Heart left ventricle (tissue), 16 donors: ENCODE measurements around the gene P2RY12. TPM values are rescaled to one million over a fixed set of nuclear protein-coding genes. Genes with fewer than 3 reads are reported as not detected.

Source experiments
- ATAC-seq, 4 donors: fragments of 200-7000 bp; cut with Tn5 transposase; one replicate each; pipeline ENCODE4 v1.9.1; 2020 to 2022; ENCODE audit warnings: moderate library complexity in 4 of 4, mild to moderate bottlenecking in 3 of 4, moderate number of reproducible peaks in 1 of 4
- DNase-seq, 5 donors: peaks; one replicate each; pipeline ENCODE4 v3.0.0-alpha.2; 2020
- H3K27ac ChIP-seq, 12 donors: fragments of 200-600 bp; sonication (generic) in 4 of 12; one replicate each; pipeline versions ENCODE4 v1.5.0 to v1.8.0; 2016 to 2022; ENCODE audit warnings: mild to moderate bottlenecking in 2 of 12
- H3K27me3 ChIP-seq, 9 donors: fragments of 200-600 bp; sonication (generic) in 2 of 9; one replicate each; pipeline versions ENCODE4 v1.5.1 to v1.8.0; 2016 to 2022; ENCODE audit warnings: mild to moderate bottlenecking in 3 of 9
- H3K36me3 ChIP-seq, 9 donors: fragments of 200-600 bp; sonication (generic) in 2 of 9; one replicate each; pipeline versions ENCODE4 v1.5.0 to v1.8.0; 2018 to 2022; ENCODE audit warnings: mild to moderate bottlenecking in 2 of 9
- H3K4me1 ChIP-seq, 12 donors: fragments of 200-600 bp; sonication (generic) in 4 of 12; one replicate each; pipeline versions ENCODE4 v1.5.0 to v1.8.0; 2016 to 2022; ENCODE audit warnings: mild to moderate bottlenecking in 3 of 12
- H3K4me3 ChIP-seq, 12 donors: fragments of 200-600 bp; sonication (generic) in 4 of 12; one replicate each; pipeline versions ENCODE4 v1.5.0 to v1.8.0; 2017 to 2022; ENCODE audit warnings: mild to moderate bottlenecking in 9 of 12, moderate library complexity in 4 of 12
- H3K9me3 ChIP-seq, 12 donors: fragments of 200-600 bp; sonication (generic) in 4 of 12; one replicate each; pipeline versions ENCODE4 v1.5.0 to v1.8.0; 2016 to 2022; ENCODE audit warnings: mild to moderate bottlenecking in 1 of 12
- POLR2A ChIP-seq, 2 donors: fragments of 450-650 bp; IDR thresholded peaks; one replicate each; pipeline ENCODE4 v1.6.1; 2017; ENCODE audit warnings: antibody characterized with exemption in 2 of 2, mild to moderate bottlenecking in 2 of 2, moderate library complexity in 2 of 2
- WGBS, 4 donors: extraction: QIAGEN DNeasy Blood & Tissue Kit in 2 of 4; methylation state at CpG; one replicate each; pipeline versions ENCODE4 v1.1.5 to v1.1.7; 2013 to 2018; 5-methylcytosine and 5-hydroxymethylcytosine counted together
- intact Hi-C, 10 donors: fragments of 100-400 bp; cut with DNase I; formaldehyde crosslinking; loops; one replicate each; pipeline versions ENCODE4 v1.11.1 to v1.14.2; 2022
- polyA plus RNA-seq, 2 donors: library from polyadenylated mRNA; stranded (reverse); fragments of 200-250 nt; gene quantifications; one replicate each; pipeline ENCODE4 v1.2.3, GENCODE V29; 2013
- total RNA-seq, 9 donors: library from RNA; depleted of rRNA in 2 of 9; stranded (reverse); fragments of >200 nt in 2 of 9; fragmentation: NEBNext Ultra II Directional in 3 of 9; extraction: Animal tissue kit (Norgen Biotek cat#: 25700) in 3 of 9; gene quantifications; one replicate each; pipeline versions ENCODE4 v1.1.0 to v1.2.4, GENCODE V29; 2016 to 2023
- TF ChIP-seq, protein P1 (sequence below), 12 donors: fragments of 200-600 bp; sonication (generic) in 4 of 12; IDR thresholded peaks; one replicate each; pipeline versions ENCODE4 v1.5.0 to v1.8.0; 2018 to 2022; ENCODE audit warnings: antibody characterized with exemption in 12 of 12, mild to moderate bottlenecking in 5 of 12
- donor health status: ischemic (EF 13 %, LVEDD 7.1; RV severe dilation, severe dysfunction).
- donor health status: healthy with polysubstance abuse.
- donor health status: DM: no; HTN: yes; CAD: no.
- donor health status: DM: no; HTN: no; CAD: no.
- donor health status: ischemic (EF 25% LVEDD 6.9; RV normal size, moderate dysfunction).
- donor health status: ischemic (EF 25% LVEDD 5.7; RV mildly dilated, moderate dysfunction).
- donor health status: healthy.
- donor health status: DM: yes; HTN: yes; CAD: no.
- donor health status: ischemic (EF 35%, LVEDD 5.7; RV mildly dilated, moderate dysfunction).
- donor health status: nonischemic (EF 11% LVEDD 7.7; RV severe dilation, severe dysfunction).
- donor health status: DM: yes; HTN: yes; CAD: no.
- donor health status: PGD.
- donor health status: ischemic (EF 29% LVEDD 5.4; RV normal size, mild dysfunction).
- donor health status: nonischemic (EF 23%, LVEDD 6.1; RV moderate dilation, normal function).

Gene P2RY12
- total and polyA plus RNA-seq, 11 donors, result 0.26 to 3.4 (median 0.56) TPM

DNA sequence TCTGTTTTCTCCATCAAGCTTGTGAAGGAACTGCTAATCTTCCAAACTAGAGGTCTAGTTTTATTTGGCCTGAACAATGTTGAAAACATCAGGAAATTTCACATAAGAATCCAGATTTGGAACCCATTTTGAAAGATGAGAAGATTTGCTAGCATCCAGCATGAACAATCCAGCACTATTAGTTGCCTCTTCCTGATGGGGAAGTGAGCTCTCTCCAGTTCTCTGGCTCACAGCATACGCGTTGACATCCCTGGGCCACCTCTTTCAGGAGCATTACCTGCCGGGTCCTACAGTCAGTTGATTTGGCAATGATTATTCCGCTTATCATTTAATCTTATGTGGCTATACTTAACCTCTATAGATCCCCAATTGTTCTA lies 78.8 kb downstream of the P2RY12 start:
- ATAC-seq (no peak), DNase-seq (no peak)
- H3K4me3 ChIP-seq, result no peak overlapping the region
- TF ChIP-seq, protein P1, sequence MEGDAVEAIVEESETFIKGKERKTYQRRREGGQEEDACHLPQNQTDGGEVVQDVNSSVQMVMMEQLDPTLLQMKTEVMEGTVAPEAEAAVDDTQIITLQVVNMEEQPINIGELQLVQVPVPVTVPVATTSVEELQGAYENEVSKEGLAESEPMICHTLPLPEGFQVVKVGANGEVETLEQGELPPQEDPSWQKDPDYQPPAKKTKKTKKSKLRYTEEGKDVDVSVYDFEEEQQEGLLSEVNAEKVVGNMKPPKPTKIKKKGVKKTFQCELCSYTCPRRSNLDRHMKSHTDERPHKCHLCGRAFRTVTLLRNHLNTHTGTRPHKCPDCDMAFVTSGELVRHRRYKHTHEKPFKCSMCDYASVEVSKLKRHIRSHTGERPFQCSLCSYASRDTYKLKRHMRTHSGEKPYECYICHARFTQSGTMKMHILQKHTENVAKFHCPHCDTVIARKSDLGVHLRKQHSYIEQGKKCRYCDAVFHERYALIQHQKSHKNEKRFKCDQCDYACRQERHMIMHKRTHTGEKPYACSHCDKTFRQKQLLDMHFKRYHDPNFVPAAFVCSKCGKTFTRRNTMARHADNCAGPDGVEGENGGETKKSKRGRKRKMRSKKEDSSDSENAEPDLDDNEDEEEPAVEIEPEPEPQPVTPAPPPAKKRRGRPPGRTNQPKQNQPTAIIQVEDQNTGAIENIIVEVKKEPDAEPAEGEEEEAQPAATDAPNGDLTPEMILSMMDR (IDR thresholded peaks at IDR 0.05), result no peak
- TF ChIP-seq POLR2A (IDR thresholded peaks at IDR 0.05), result no peak
- peaks cover 0 to under 1% (median 0%) of the 10 kb centered on the region in 9 donors for H3K27me3 ChIP-seq
- intact Hi-C loops, result no loop called here
- H3K27ac ChIP-seq, result no peak overlapping the region
- H3K36me3 ChIP-seq, result no peaks in the 10 kb centered on the region
- H3K9me3 ChIP-seq, result no peaks in the 10 kb centered on the region
- H3K4me1 ChIP-seq, result peaks cover 0 to 8% (median 0%) of the 10 kb centered on the region in 12 donors
- WGBS, 4 donors, result 71 to 84% (median 77%) methylated on average over 4 of the region's 4 CpGs

DNA sequence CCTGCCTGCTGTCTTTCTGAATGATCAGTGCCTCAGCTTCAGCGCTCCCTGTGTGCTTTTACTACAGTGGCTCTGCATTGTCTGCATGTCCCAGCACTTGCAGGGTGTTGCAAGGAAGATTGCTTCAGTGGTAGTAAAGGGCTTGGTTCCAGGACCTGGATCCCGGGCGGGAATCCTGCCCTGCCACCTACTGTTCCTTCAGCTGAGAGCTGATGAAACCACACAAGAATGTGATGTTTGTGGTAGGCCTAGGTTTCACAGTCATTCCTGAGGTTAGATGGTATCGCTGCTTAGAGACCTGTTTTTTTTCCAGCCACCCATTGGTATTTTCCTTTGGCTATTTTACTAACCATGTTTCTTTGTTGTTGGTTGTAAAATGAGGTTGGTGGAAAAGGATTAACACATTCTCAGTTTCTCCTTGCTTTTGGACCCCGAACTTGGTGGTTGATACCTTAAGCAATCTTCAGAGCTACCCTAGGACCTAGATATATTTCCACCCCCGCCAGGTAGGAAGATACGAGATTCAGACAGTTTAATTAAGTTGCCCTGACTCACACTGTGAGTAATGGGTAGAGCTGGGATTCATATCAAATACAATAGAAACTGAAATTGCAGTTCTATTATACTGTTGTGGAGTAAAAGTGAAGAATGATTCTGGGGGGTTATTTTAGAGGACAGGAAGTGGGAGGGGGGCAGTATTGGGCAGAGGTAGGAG lies 79.3 kb downstream of the P2RY12 start:
- ATAC-seq, result peak in 2 of 4 donors; percentile 59 to 70
- Histone ChIP-seq H3K27ac (no peak overlapping the region), H3K9me3 (no peaks in the 10 kb centered on the region), H3K4me1 (peaks cover 0 to 8% (median 0%) of the 10 kb centered on the region in 12 donors), H3K36me3 (no peaks in the 10 kb centered on the region), H3K27me3 (peaks cover 0 to 3% (median 0%) of the 10 kb centered on the region in 9 donors), H3K4me3 (no peak overlapping the region)
- no peak for TF ChIP-seq POLR2A (IDR thresholded peaks at IDR 0.05)
- no peak for DNase-seq
- intact Hi-C loops, result no loop called here
- 62 to 72% (median 67%) methylated on average over 7 of the region's 7 CpGs for WGBS, 4 donors

DNA sequence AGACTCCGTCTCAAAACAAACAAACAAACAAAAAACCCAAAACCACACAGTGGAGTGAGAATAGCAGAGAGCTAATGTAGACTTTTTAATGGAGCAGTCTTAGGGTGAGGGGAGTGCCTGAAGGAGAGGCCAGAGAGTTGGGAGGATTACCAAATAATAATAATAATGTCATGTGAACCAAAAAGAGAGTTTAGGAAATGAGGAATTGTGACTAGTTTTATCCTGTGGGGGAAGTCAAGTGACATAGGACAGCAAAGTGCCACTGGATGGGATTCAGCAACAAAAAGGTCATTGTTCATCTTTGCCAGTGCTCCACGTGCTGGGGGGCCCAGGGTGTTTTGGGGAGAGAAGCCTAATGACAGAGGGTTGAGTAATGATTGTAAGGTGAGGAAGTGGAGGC lies 80.8 kb downstream of the P2RY12 start:
- Histone ChIP-seq H3K27me3 (peaks cover 0 to 3% (median 0%) of the 10 kb centered on the region in 9 donors), H3K4me3 (no peak overlapping the region), H3K9me3 (no peaks in the 10 kb centered on the region), H3K27ac (no peak overlapping the region), H3K4me1 (peaks cover 0 to 8% (median 0%) of the 10 kb centered on the region in 12 donors), H3K36me3 (no peaks in the 10 kb centered on the region)
- WGBS, 4 donors, result 66 to 80% (median 78%) methylated on average over 2 of the region's 2 CpGs
- no peak for ATAC-seq
- TF ChIP-seq POLR2A (IDR thresholded peaks at IDR 0.05), result no peak
- TF ChIP-seq, protein P1 (IDR thresholded peaks at IDR 0.05), result no peak
- DNase-seq, result no peak
- intact Hi-C loops, result no loop called here

DNA sequence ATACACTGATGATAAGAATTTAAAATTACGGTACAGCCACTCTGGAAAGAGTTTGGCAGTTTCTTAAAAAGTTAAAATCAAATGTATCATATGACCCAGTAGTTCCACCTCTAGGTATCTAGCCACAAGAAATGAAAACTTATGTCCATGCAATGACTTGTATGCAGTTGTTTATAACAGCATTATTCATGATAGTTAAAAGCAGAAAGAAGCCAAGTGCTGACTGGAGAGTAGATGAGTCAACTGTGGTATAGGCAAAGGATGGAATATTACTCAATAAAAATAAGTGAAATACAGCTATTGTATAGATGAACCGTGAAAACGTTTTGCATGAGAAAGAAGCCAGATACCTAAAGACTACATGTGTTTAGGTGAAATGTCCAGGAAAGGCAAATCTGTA lies 82.8 kb downstream of the P2RY12 start:
- 86 to 93% (median 90%) methylated on average over 3 of the region's 3 CpGs for WGBS, 4 donors
- H3K9me3 ChIP-seq, result no peaks in the 10 kb centered on the region
- peaks cover 0 to 3% (median 0%) of the 10 kb centered on the region in 9 donors for H3K27me3 ChIP-seq
- no peaks in the 10 kb centered on the region for H3K36me3 ChIP-seq
- intact Hi-C loops, result no loop called here
- ATAC-seq, result no peak
- no peak for TF ChIP-seq POLR2A (IDR thresholded peaks at IDR 0.05)
- TF ChIP-seq, protein P1 (IDR thresholded peaks at IDR 0.05), result no peak
- no peak overlapping the region for H3K27ac ChIP-seq
- DNase-seq, result no peak
- H3K4me3 ChIP-seq, result no peak overlapping the region
- peaks cover 0 to 8% (median 0%) of the 10 kb centered on the region in 12 donors for H3K4me1 ChIP-seq
